K562 (cell line): ENCODE data around the gene GABPB1. TPM values are rescaled to one million over a fixed set of nuclear protein-coding genes. Genes with fewer than 3 reads are reported as not detected.

Experiments
- ARID1B ChIP-seq: fragments of 450-650 bp; IDR thresholded peaks from 2 replicates; pipeline ENCODE4 v1.6.1; 2016; ENCODE audit warnings: antibody characterized with exemption, mild to moderate bottlenecking, inconsistent platforms
- ATF1 ChIP-seq, 2 experiments: fragments of 450-650 bp in 1 of 2; IDR thresholded peaks; 2 replicates each; pipeline ENCODE4 v1.6.1; 2016; ENCODE audit warnings: missing compliant biosample characterization in 1 of 2, missing genetic modification characterization in 1 of 2
- BACH1 ChIP-seq: fragments of 200-800 bp; sonication (Bioruptor generic); IDR thresholded peaks from 2 replicates; pipeline ENCODE4 v1.6.1; 2016; ENCODE audit warnings: missing genetic modification characterization, missing compliant biosample characterization
- CEBPG ChIP-seq, 3 experiments: fragments of 200-800 bp in 1 of 3; sonication (Bioruptor generic) in 1 of 3; sonication (generic) in 1 of 3; formaldehyde crosslinking in 1 of 3; IDR thresholded peaks in 2 of 3; conservative IDR thresholded peaks in 1 of 3; 2 replicates each; pipeline versions ENCODE4 v1.6.1 to v1.8.0; 2016 to 2022; ENCODE audit warnings: missing compliant biosample characterization in 2 of 3, missing genetic modification characterization in 2 of 3, mild to moderate bottlenecking in 1 of 3, missing genetic modification reagents in 1 of 3
- EP400 ChIP-seq: fragments of 450-650 bp; IDR thresholded peaks from 2 replicates; pipeline ENCODE4 v1.6.1; 2017; ENCODE audit warnings: antibody characterized with exemption, mild to moderate bottlenecking, moderate library complexity
- FOSL1 ChIP-seq: fragments of 200-800 bp; sonication (Bioruptor generic); conservative IDR thresholded peaks from 2 replicates; pipeline ENCODE4 v1.6.1; 2016; ENCODE audit warnings: missing genetic modification characterization, missing compliant biosample characterization
- GABPB2 ChIP-seq: fragments of 250-450 bp; sonication (Bioruptor Pico); conservative IDR thresholded peaks from 2 replicates; pipeline ENCODE4 v1.5.1; 2021; ENCODE audit warnings: mild to moderate bottlenecking
- HDAC8 ChIP-seq: fragments of 450-650 bp; IDR thresholded peaks from 2 replicates; pipeline ENCODE4 v1.6.1; 2016; ENCODE audit warnings: mild to moderate bottlenecking, missing genetic modification characterization, moderate library complexity, missing compliant biosample characterization
- NFATC3 ChIP-seq: fragments of 450-650 bp; IDR thresholded peaks from 2 replicates; pipeline ENCODE4 v1.6.1; 2017; ENCODE audit warnings: mild to moderate bottlenecking
- NR2C1 ChIP-seq, 2 experiments: fragments of 450-650 bp; IDR thresholded peaks; 2 replicates each; pipeline ENCODE4 v1.6.1; 2017; ENCODE audit warnings: mild to moderate bottlenecking in 2 of 2, antibody characterized with exemption in 1 of 2, inconsistent platforms in 1 of 2, missing compliant biosample characterization in 1 of 2, missing genetic modification characterization in 1 of 2
- TCFL5 ChIP-seq: fragments of 250-450 bp; sonication (Bioruptor Pico); conservative IDR thresholded peaks from 2 replicates; pipeline ENCODE4 v1.6.1; 2021; ENCODE audit warnings: mild to moderate bottlenecking, moderate library complexity, matching md5 sums
- ZNF282 ChIP-seq: sonication (generic); formaldehyde crosslinking; IDR thresholded peaks from 2 replicates; pipeline ENCODE4 v1.8.1; 2023; ENCODE audit warnings: missing genetic modification reagents
- ZNF384 ChIP-seq: IDR thresholded peaks from 2 replicates; pipeline ENCODE4 v1.6.1; 2012; ENCODE audit warnings: low read depth, low read length, improper control_type of control experiment
- ZNF408 ChIP-seq: fragments of 250-450 bp; sonication (Bioruptor Pico); IDR thresholded peaks from 2 replicates; pipeline ENCODE4 v1.4.0; 2020; ENCODE audit warnings: low read depth, mild to moderate bottlenecking, moderate library complexity
- polyA plus RNA-seq, 8 experiments: library from polyadenylated mRNA; depleted of rRNA in 4 of 8; stranded (reverse) in 5 of 8; unstranded in 3 of 8; fragments of >200 nt; fragmentation: Nextera tagmentation in 2 of 8; fragmentation: Illumina TruSeq in 1 of 8; extraction: Ambion mirVana in 2 of 8; extraction: Trizol in 1 of 8; gene quantifications; 2 replicates each; pipeline versions ENCODE4 v1.2.1 to v1.2.3, GENCODE V29; 2011 to 2014; ENCODE audit warnings: inconsistent platforms in 1 of 8, missing spikeins in 1 of 8
- total RNA-seq, 7 experiments: library from RNA; depleted of rRNA in 6 of 7; stranded (reverse); fragments of >200 nt in 6 of 7; fragmentation: Illumina TruSeq in 2 of 7; extraction: Trizol in 2 of 7; gene quantifications; 2 replicates each; pipeline versions ENCODE4 v1.2.1 to v1.2.3, GENCODE V29; 2011 to 2021; ENCODE audit warnings: low replicate concordance in 1 of 7
- TF ChIP-seq, protein P1 (sequence below), 3 experiments: fragments of 200-800 bp in 1 of 3; fragments of 250-450 bp in 1 of 3; fragments of 450-650 bp in 1 of 3; sonication (Bioruptor Pico) in 1 of 3; sonication (Bioruptor generic) in 1 of 3; formaldehyde crosslinking in 1 of 3; IDR thresholded peaks; 2 replicates each; pipeline versions ENCODE4 v1.6.1 to v1.8.0; 2016 to 2022; ENCODE audit warnings: mild to moderate bottlenecking in 2 of 3, missing genetic modification characterization in 2 of 3, missing compliant biosample characterization in 1 of 3, moderate library complexity in 1 of 3
- TF ChIP-seq, protein P2 (sequence below): fragments of 150-350 bp; conservative IDR thresholded peaks from 2 replicates; pipeline ENCODE4 v1.6.1; 2014; ENCODE audit warnings: low read length
- TF ChIP-seq, protein P3 (sequence below): sonication (generic); formaldehyde crosslinking; IDR thresholded peaks from 2 replicates; pipeline ENCODE4 v1.8.0; 2022; ENCODE audit warnings: mild to moderate bottlenecking, missing genetic modification reagents, borderline replicate concordance

The GABPB1 gene
- total and polyA plus RNA-seq, 9 of the 15 experiments (the other 6 are each of a cell fraction or from before 2014, with no cell fraction given), result 11.8 to 42.3 (median 33.2) TPM

DNA sequence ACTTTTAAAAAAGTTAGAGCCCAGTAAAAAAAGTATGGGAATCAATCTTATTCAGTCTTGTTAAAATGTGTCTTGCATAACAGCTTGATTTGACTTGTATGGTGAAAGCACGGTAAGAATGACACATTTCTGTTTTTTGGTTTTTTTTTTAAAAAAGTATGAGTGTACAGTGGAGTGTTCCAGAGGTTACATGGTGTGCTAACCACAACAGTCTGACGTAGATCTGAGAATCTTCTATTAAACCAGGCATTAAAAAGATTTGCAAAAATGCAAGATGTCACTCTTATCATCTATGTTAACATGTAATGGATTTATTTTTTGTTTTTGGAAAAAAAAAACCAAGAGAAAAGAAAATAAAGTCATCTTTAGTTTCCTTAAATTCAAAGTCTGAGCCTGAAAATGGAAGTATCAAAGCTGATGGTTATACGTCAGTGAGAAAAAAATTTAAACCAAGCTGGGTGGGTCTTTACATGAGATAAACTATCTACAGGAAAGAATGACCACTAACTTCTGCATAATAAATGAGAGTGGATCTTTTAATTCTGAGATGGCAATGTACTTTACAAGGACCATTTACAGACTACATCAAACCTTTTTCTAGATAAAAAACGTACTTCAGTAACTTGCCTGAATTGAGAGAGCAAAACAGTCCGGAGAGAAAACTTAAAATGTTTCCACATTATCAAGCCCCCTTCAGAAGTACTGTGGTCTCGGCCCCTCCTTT lies 1.6 kb downstream of the GABPB1 start (continued):
- TF ChIP-seq CEBPG (CRISPR knock-in tag; IDR thresholded peaks at IDR 0.05), result no peak
- TF ChIP-seq CEBPG (tag; conservative IDR thresholded peaks at IDR 0.05 in 1 of 2, IDR thresholded peaks at IDR 0.05 in 1 of 2), result peak; percentile 25 to 44; a peak in 1 of 4 replicates
- TF ChIP-seq, protein P1, sequence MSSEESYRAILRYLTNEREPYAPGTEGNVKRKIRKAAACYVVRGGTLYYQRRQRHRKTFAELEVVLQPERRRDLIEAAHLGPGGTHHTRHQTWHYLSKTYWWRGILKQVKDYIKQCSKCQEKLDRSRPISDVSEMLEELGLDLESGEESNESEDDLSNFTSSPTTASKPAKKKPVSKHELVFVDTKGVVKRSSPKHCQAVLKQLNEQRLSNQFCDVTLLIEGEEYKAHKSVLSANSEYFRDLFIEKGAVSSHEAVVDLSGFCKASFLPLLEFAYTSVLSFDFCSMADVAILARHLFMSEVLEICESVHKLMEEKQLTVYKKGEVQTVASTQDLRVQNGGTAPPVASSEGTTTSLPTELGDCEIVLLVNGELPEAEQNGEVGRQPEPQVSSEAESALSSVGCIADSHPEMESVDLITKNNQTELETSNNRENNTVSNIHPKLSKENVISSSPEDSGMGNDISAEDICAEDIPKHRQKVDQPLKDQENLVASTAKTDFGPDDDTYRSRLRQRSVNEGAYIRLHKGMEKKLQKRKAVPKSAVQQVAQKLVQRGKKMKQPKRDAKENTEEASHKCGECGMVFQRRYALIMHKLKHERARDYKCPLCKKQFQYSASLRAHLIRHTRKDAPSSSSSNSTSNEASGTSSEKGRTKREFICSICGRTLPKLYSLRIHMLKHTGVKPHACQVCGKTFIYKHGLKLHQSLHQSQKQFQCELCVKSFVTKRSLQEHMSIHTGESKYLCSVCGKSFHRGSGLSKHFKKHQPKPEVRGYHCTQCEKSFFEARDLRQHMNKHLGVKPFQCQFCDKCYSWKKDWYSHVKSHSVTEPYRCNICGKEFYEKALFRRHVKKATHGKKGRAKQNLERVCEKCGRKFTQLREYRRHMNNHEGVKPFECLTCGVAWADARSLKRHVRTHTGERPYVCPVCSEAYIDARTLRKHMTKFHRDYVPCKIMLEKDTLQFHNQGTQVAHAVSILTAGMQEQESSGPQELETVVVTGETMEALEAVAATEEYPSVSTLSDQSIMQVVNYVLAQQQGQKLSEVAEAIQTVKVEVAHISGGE (CRISPR knock-in tag; IDR thresholded peaks at IDR 0.05), result no peak
- TF ChIP-seq, protein P2, sequence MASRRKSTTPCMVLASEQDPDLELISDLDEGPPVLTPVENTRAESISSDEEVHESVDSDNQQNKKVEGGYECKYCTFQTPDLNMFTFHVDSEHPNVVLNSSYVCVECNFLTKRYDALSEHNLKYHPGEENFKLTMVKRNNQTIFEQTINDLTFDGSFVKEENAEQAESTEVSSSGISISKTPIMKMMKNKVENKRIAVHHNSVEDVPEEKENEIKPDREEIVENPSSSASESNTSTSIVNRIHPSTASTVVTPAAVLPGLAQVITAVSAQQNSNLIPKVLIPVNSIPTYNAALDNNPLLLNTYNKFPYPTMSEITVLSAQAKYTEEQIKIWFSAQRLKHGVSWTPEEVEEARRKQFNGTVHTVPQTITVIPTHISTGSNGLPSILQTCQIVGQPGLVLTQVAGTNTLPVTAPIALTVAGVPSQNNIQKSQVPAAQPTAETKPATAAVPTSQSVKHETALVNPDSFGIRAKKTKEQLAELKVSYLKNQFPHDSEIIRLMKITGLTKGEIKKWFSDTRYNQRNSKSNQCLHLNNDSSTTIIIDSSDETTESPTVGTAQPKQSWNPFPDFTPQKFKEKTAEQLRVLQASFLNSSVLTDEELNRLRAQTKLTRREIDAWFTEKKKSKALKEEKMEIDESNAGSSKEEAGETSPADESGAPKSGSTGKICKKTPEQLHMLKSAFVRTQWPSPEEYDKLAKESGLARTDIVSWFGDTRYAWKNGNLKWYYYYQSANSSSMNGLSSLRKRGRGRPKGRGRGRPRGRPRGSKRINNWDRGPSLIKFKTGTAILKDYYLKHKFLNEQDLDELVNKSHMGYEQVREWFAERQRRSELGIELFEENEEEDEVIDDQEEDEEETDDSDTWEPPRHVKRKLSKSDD, result no peak
- TF ChIP-seq GABPB2 (CRISPR knock-in tag), result no peak
- peak; percentile 41 for TF ChIP-seq EP400
- no peak for TF ChIP-seq HDAC8 (tag)
- TF ChIP-seq NR2C1 (IDR thresholded peaks at IDR 0.05), result no peak
- peak; percentile 9; the same call in 1 of the 2 replicates for TF ChIP-seq NR2C1 (tag; IDR thresholded peaks at IDR 0.05)
- TF ChIP-seq ATF1 (CRISPR knock-in tag; IDR thresholded peaks at IDR 0.05), result no peak
- TF ChIP-seq ATF1 (tag; IDR thresholded peaks at IDR 0.05), result peak; percentile 42; the same call in 1 of the 2 replicates
- TF ChIP-seq NFATC3, result no peak
- TF ChIP-seq TCFL5 (CRISPR knock-in tag), result no peak
- peak; percentile 45 for TF ChIP-seq ZNF384
- 0 out of 2 replicates have a peak, but pooled peaks have one; percentile 9 for TF ChIP-seq BACH1 (tag)
- peak; percentile 40; the same call in 1 of the 2 replicates for TF ChIP-seq FOSL1 (tag)
- TF ChIP-seq, protein P3, sequence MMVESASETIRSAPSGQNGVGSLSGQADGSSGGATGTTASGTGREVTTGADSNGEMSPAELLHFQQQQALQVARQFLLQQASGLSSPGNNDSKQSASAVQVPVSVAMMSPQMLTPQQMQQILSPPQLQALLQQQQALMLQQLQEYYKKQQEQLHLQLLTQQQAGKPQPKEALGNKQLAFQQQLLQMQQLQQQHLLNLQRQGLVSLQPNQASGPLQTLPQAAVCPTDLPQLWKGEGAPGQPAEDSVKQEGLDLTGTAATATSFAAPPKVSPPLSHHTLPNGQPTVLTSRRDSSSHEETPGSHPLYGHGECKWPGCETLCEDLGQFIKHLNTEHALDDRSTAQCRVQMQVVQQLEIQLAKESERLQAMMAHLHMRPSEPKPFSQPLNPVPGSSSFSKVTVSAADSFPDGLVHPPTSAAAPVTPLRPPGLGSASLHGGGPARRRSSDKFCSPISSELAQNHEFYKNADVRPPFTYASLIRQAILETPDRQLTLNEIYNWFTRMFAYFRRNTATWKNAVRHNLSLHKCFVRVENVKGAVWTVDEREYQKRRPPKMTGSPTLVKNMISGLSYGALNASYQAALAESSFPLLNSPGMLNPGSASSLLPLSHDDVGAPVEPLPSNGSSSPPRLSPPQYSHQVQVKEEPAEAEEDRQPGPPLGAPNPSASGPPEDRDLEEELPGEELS (CRISPR knock-in tag), result no peak
- no peak for TF ChIP-seq ZNF282 (CRISPR knock-in tag)
- TF ChIP-seq ZNF408 (CRISPR knock-in tag), result no peak
- peak; percentile 45 for TF ChIP-seq ARID1B
